ENCODE results near the gene MACROD2.

DNA sequence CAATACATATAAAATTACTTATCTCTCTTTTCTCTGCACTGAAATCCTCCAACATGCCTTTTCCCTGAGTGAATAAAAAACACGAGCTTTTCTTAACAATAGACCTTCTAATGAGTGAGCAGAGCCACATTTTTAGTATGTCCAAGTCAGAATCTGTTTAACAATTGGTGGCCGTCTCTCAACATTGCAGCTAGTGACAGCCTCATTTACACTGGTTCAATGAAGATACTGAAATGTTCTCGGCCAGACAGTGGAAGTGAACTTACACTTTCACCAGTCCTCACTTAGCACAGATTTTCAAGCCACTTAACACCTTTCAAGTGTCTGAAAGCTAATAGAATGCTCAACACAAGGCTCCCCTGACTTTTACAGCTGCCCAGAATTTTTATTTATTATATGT is 1810.8 kb downstream of the MACROD2 start:
- TF ChIP-seq, protein P1, sequence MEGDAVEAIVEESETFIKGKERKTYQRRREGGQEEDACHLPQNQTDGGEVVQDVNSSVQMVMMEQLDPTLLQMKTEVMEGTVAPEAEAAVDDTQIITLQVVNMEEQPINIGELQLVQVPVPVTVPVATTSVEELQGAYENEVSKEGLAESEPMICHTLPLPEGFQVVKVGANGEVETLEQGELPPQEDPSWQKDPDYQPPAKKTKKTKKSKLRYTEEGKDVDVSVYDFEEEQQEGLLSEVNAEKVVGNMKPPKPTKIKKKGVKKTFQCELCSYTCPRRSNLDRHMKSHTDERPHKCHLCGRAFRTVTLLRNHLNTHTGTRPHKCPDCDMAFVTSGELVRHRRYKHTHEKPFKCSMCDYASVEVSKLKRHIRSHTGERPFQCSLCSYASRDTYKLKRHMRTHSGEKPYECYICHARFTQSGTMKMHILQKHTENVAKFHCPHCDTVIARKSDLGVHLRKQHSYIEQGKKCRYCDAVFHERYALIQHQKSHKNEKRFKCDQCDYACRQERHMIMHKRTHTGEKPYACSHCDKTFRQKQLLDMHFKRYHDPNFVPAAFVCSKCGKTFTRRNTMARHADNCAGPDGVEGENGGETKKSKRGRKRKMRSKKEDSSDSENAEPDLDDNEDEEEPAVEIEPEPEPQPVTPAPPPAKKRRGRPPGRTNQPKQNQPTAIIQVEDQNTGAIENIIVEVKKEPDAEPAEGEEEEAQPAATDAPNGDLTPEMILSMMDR (IDR thresholded peaks at IDR 0.05) = no peak
- no peak for TF ChIP-seq EP300 (IDR thresholded peaks at IDR 0.05)

Data from tibial nerve (tissue), 4 donors.